NCI-H187 treated with DMSO at 0.1 percent for 48 hours (cell line): ENCODE data around the gene MALT1.

Experiments
- DNase-seq: peaks from one replicate; lab custom pipeline; 2025; lab: John Stamatoyannopoulos, UW

Gene MALT1

GRCh38 chr18:58692422-58693185 lies 21.3 kb downstream of the MALT1 start:
- DNase-seq, result no peak

GRCh38 chr18:58694221-58694620 lies 23.0 kb downstream of the MALT1 start:
- no peak for DNase-seq

GRCh38 chr18:58694720-58695468 lies 23.6 kb downstream of the MALT1 start:
- DNase-seq, result no peak

- DNase-seq, result no peak
These were observed 24.5 kb downstream of the MALT1 start for GRCh38 chr18:58695772-58696171.

GRCh38 chr18:58697146-58697545 lies 25.9 kb downstream of the MALT1 start:
- DNase-seq, result no peak

- no peak for DNase-seq
These were observed 27.5 kb downstream of the MALT1 start for GRCh38 chr18:58698701-58699193.

GRCh38 chr18:58699551-58699950 lies 28.3 kb downstream of the MALT1 start:
- DNase-seq, result no peak

- no peak for DNase-seq
These were observed 28.9 kb downstream of the MALT1 start for GRCh38 chr18:58700209-58700608.

- no peak for DNase-seq
These were observed 41.7 kb downstream of the MALT1 start for GRCh38 chr18:58712930-58713329.

- no peak for DNase-seq
These were observed 43.0 kb downstream of the MALT1 start for GRCh38 chr18:58714259-58714658.

- DNase-seq, result no peak
These were observed 43.6 kb downstream of the MALT1 start for GRCh38 chr18:58714821-58715220.

- DNase-seq, result no peak
These were observed 44.3 kb downstream of the MALT1 start for GRCh38 chr18:58715540-58715939.

GRCh38 chr18:58716060-58716756 lies 44.9 kb downstream of the MALT1 start:
- no peak for DNase-seq

GRCh38 chr18:58721566-58722239 lies 50.4 kb downstream of the MALT1 start:
- DNase-seq, result no peak

- DNase-seq, result no peak
These were observed 52.7 kb downstream of the MALT1 start for GRCh38 chr18:58723810-58724602.

- no peak for DNase-seq
These were observed 55.4 kb downstream of the MALT1 start for GRCh38 chr18:58726671-58727070.

GRCh38 chr18:58727776-58728500 lies 56.7 kb downstream of the MALT1 start:
- no peak for DNase-seq

GRCh38 chr18:58728719-58729118 lies 57.5 kb downstream of the MALT1 start:
- DNase-seq, result no peak

GRCh38 chr18:58730618-58731017 lies 59.4 kb downstream of the MALT1 start:
- no peak for DNase-seq

GRCh38 chr18:58732471-58732870 lies 61.2 kb downstream of the MALT1 start:
- no peak for DNase-seq

- DNase-seq, result no peak
These were observed 62.6 kb downstream of the MALT1 start for GRCh38 chr18:58733866-58734265.
